Uterus (tissue), 2 donors: ENCODE measurements around the gene CENPO.

Experiments used
- CTCF ChIP-seq, 4 experiments: fragments of 200-600 bp in 2 of 4; fragments of 450-650 bp in 2 of 4; sonication (generic) in 2 of 4; IDR thresholded peaks; one replicate each; pipeline ENCODE4 v1.5.1; 2016 to 2019; ENCODE audit warnings: antibody characterized with exemption in 4 of 4, mild to moderate bottlenecking in 2 of 4, moderate library complexity in 1 of 4
- POLR2A ChIP-seq, 2 donors: fragments of 450-650 bp; IDR thresholded peaks; one replicate each; pipeline ENCODE4 v1.6.1; 2016; ENCODE audit warnings: antibody characterized with exemption in 2 of 2, mild to moderate bottlenecking in 1 of 2, moderate library complexity in 1 of 2

GRCh38 chr2:24756789-24757188, 36.4 kb upstream of the CENPO start:
- TF ChIP-seq POLR2A (IDR thresholded peaks at IDR 0.05) (no peak), CTCF (IDR thresholded peaks at IDR 0.05) (no peak)
